Measurements from ENCODE around the gene POLR3F.
A peak's percentile ranks its signal among the peaks of the same experiment; 100 is the strongest.

POLR3F gene

GRCh38 chr20:18507218-18508191, 40.3 kb downstream of the POLR3F start, which contains the start of gene SEC23B (continued):
- TF ChIP-seq ZNF629 (tag by site-specific recombination; IDR thresholded peaks at IDR 0.05) = peak; percentile 100
- no peak for TF ChIP-seq ZNF747 (tag by site-specific recombination; IDR thresholded peaks at IDR 0.05)
- TF ChIP-seq ZNF138 (tag by site-specific recombination; IDR thresholded peaks at IDR 0.05; ENCODE audit: borderline replicate concordance) = no peak
- TF ChIP-seq ZNF311 (tag by site-specific recombination; IDR thresholded peaks at IDR 0.05; ENCODE audit: borderline replicate concordance) = no peak
- no peak for TF ChIP-seq MZF1 (tag by site-specific recombination; IDR thresholded peaks at IDR 0.05; ENCODE audit: borderline replicate concordance)
- no peak for TF ChIP-seq ZNF24 (tag by site-specific recombination; IDR thresholded peaks at IDR 0.05)
- TF ChIP-seq ZNF350 (tag by site-specific recombination; IDR thresholded peaks at IDR 0.05) = no peak
- TF ChIP-seq ZNF510 (tag by site-specific recombination; IDR thresholded peaks at IDR 0.05; ENCODE audit: insufficient replicate concordance) = no peak
- no peak for TF ChIP-seq EGR2 (tag by site-specific recombination; IDR thresholded peaks at IDR 0.05; ENCODE audit: low read depth)
- no peak for TF ChIP-seq ZFHX2 (tag by site-specific recombination; conservative IDR thresholded peaks at IDR 0.05)
- no peak for TF ChIP-seq TCF7L2 (IDR thresholded peaks at IDR 0.05; ENCODE audit: borderline replicate concordance, low read depth, low read length)
- TF ChIP-seq ZNF423 (tag by site-specific recombination; IDR thresholded peaks at IDR 0.05) = no peak
- no peak for TF ChIP-seq ZNF664 (tag by site-specific recombination; IDR thresholded peaks at IDR 0.05)
- TF ChIP-seq ZBTB44 (tag by site-specific recombination; IDR thresholded peaks at IDR 0.05) = peak; percentile 36; the same call in 1 of the 2 replicates
- peak; percentile 74 for TF ChIP-seq ZBTB20 (tag by site-specific recombination; IDR thresholded peaks at IDR 0.05)
- TF ChIP-seq MYNN (tag by site-specific recombination; IDR thresholded peaks at IDR 0.05; ENCODE audit: borderline replicate concordance) = peak; percentile 69; the same call in 1 of the 2 replicates
- TF ChIP-seq ZNF10 (tag by site-specific recombination; IDR thresholded peaks at IDR 0.05) = no peak
- TF ChIP-seq GFI1B (tag by site-specific recombination; IDR thresholded peaks at IDR 0.05) = no peak; the same call in 1 of the 2 replicates
- TF ChIP-seq ZBTB7A (tag by site-specific recombination; IDR thresholded peaks at IDR 0.05; ENCODE audit: low read depth) = no peak
- TF ChIP-seq HOXA7 (CRISPR knock-in tag; IDR thresholded peaks at IDR 0.05; ENCODE audit: borderline replicate concordance) = no peak
- no peak for TF ChIP-seq ZNF670 (tag by site-specific recombination; IDR thresholded peaks at IDR 0.05; ENCODE audit: low read depth)
- peak; percentile 27; the same call in 1 of the 2 replicates for TF ChIP-seq YY2 (tag by site-specific recombination; IDR thresholded peaks at IDR 0.05)
- peak; percentile 20; the same call in 1 of the 2 replicates for TF ChIP-seq INSM2 (tag by site-specific recombination; IDR thresholded peaks at IDR 0.05)
- TF ChIP-seq YY1 (tag by site-specific recombination; IDR thresholded peaks at IDR 0.05) = peak; percentile 97
- TF ChIP-seq REST (tag by site-specific recombination; IDR thresholded peaks at IDR 0.05) = no peak; the same call in none of the 2 replicates
- no peak for TF ChIP-seq ZNF155 (tag by site-specific recombination; IDR thresholded peaks at IDR 0.05)
- peak; percentile 63; the same call in 1 of the 2 replicates for TF ChIP-seq ZNF2 (tag by site-specific recombination; IDR thresholded peaks at IDR 0.05)
- no peak for TF ChIP-seq ZNF433 (tag by site-specific recombination; IDR thresholded peaks at IDR 0.05; ENCODE audit: low read depth)
- no peak for TF ChIP-seq BCL11A (tag by site-specific recombination; IDR thresholded peaks at IDR 0.05; ENCODE audit: low read depth)
- TF ChIP-seq HOXD13 (CRISPR knock-in tag; IDR thresholded peaks at IDR 0.05; ENCODE audit: borderline replicate concordance) = no peak
- TF ChIP-seq ZNF623 (tag by site-specific recombination; IDR thresholded peaks at IDR 0.05) = no peak
- no peak for TF ChIP-seq PRDM6 (tag by site-specific recombination; IDR thresholded peaks at IDR 0.05)
